Fibroblast of lung (primary cell): ENCODE data around the gene RRM1. TPM values are rescaled to one million over a fixed set of nuclear protein-coding genes. Genes with fewer than 3 reads are reported as not detected.
A peak's percentile ranks its signal among the peaks of the same experiment; 100 is the strongest.

ENCODE experiments used
- DNase-seq, 2 donors: peaks; one replicate each; pipeline versions ENCODE4 v3.0.0 to v3.0.0-alpha.2; 2010; ENCODE audit warnings: low read depth in 2 of 2
- H2AFZ ChIP-seq: 2 replicates; pipeline ENCODE4 v1.5.1; 2012; ENCODE audit warnings: low read length, control low read depth, inconsistent platforms
- H3K27ac ChIP-seq: 2 replicates; pipeline ENCODE4 v1.5.1; 2011; ENCODE audit warnings: low read length, control low read depth; ENCODE audit not compliant: insufficient read depth
- H3K27me3 ChIP-seq: 2 replicates; pipeline ENCODE4 v1.5.1; 2011; ENCODE audit warnings: mild to moderate bottlenecking, low read length; ENCODE audit not compliant: control insufficient read depth, insufficient read depth
- H3K36me3 ChIP-seq: 2 replicates; pipeline ENCODE4 v1.5.1; 2011; ENCODE audit warnings: low read length; ENCODE audit not compliant: control insufficient read depth, insufficient read depth
- H3K4me1 ChIP-seq: 2 replicates; pipeline ENCODE4 v1.5.1; 2011; ENCODE audit warnings: low read length; ENCODE audit not compliant: control insufficient read depth, insufficient read depth; ENCODE audit errors: extremely low read depth
- H3K4me2 ChIP-seq: 2 replicates; pipeline ENCODE4 v1.5.1; 2011; ENCODE audit warnings: low read length, control low read depth; ENCODE audit not compliant: insufficient read depth; ENCODE audit errors: extremely low read depth
- H3K4me3 ChIP-seq, 4 experiments: fragments of 200-600 bp in 1 of 4; sonication (generic) in 1 of 4; replicated peaks in 1 of 4; 2 replicates each; pipeline ENCODE4 v1.5.1; 2011 to 2016; ENCODE audit warnings: low read length in 4 of 4, low read depth in 3 of 4, mild to moderate bottlenecking in 3 of 4, control low read depth in 2 of 4, inconsistent platforms in 1 of 4, mixed read lengths in 1 of 4; ENCODE audit not compliant: insufficient read depth in 1 of 4; ENCODE audit errors: control extremely low read depth in 1 of 4
- H3K79me2 ChIP-seq: 2 replicates; pipeline ENCODE4 v1.5.1; 2012; ENCODE audit warnings: mild to moderate bottlenecking, low read length, inconsistent platforms; ENCODE audit not compliant: control insufficient read depth, insufficient read depth
- H3K9ac ChIP-seq: 2 replicates; pipeline ENCODE4 v1.5.1; 2011; ENCODE audit warnings: mild to moderate bottlenecking, low read length, control low read depth; ENCODE audit not compliant: insufficient read depth
- H3K9me3 ChIP-seq: 2 replicates; pipeline ENCODE4 v1.5.1; 2012; ENCODE audit warnings: low read depth, low read length; ENCODE audit not compliant: control insufficient read depth, insufficient read depth
- H4K20me1 ChIP-seq: 2 replicates; pipeline ENCODE4 v1.5.1; 2011; ENCODE audit warnings: low read length; ENCODE audit not compliant: control insufficient read depth, insufficient read depth; ENCODE audit errors: extremely low read depth
- CTCF ChIP-seq, 2 donors: IDR thresholded peaks in 1 of 2; conservative IDR thresholded peaks in 1 of 2; 1 replicate in 1 of 2; 2 replicates in 1 of 2; pipeline ENCODE4 v1.5.1; 2011 to 2012; ENCODE audit warnings: low read length in 2 of 2, control low read depth in 1 of 2, inconsistent platforms in 1 of 2, low read depth in 1 of 2, mild to moderate bottlenecking in 1 of 2
- EZH2 ChIP-seq: IDR thresholded peaks from 2 replicates; pipeline ENCODE4 v1.5.1; 2012; ENCODE audit warnings: low read length, control low read depth, mild to moderate bottlenecking; ENCODE audit errors: missing control alignments
- polyA plus RNA-seq, 2 donors: library from polyadenylated mRNA; depleted of rRNA in 1 of 2; stranded (reverse) in 1 of 2; unstranded in 1 of 2; fragments of >200 nt; gene quantifications; 2 replicates each; pipeline ENCODE4 v1.2.1, GENCODE V29; 2011 to 2012; ENCODE audit warnings: missing spikeins in 1 of 2
- total RNA-seq: library from RNA; depleted of rRNA; stranded (reverse); fragments of >200 nt; gene quantifications from 2 replicates; pipeline ENCODE4 v1.2.1, GENCODE V29; 2014

RRM1 gene
- total and polyA plus RNA-seq, 2 donors (not counting 1 experiment from before 2014, with no cell fraction given) = 57.5 to 85.0 TPM

GRCh38 chr11:4098026-4098621 is 3.5 kb downstream of the RRM1 start:
- Histone ChIP-seq H4K20me1 (no peaks in the 10 kb centered on the region), H3K9me3 (no peaks in the 10 kb centered on the region), H3K79me2 (peaks cover 67% of the 10 kb centered on the region), H3K36me3 (no peaks in the 10 kb centered on the region), H3K9ac (no peak overlapping the region), H3K27ac (no peak overlapping the region), H2AFZ (no peak overlapping the region), H3K4me1 (peaks cover 4% of the 10 kb centered on the region), H3K27me3 (no peaks in the 10 kb centered on the region), H3K4me3 (no peak overlapping the region), H3K4me2 (no peak overlapping the region)
- no peak for TF ChIP-seq EZH2
- TF ChIP-seq CTCF (conservative IDR thresholded peaks at IDR 0.05 in 1 of 2, IDR thresholded peaks at IDR 0.05 in 1 of 2; ENCODE audit: low read depth in 1 of 2, low read length in 2 of 2) = no peak
- DNase-seq = peak in 1 of 2 donors; percentile 8

- Histone ChIP-seq H3K27me3 (no peaks in the 10 kb centered on the region), H3K9ac (no peak overlapping the region), H2AFZ (no peak overlapping the region), H4K20me1 (no peaks in the 10 kb centered on the region), H3K36me3 (peaks cover 2% of the 10 kb centered on the region), H3K4me3 (no peak overlapping the region), H3K4me1 (peaks cover under 1% of the 10 kb centered on the region), H3K27ac (no peak overlapping the region), H3K79me2 (peaks cover 50% of the 10 kb centered on the region), H3K4me2 (no peak overlapping the region), H3K9me3 (no peaks in the 10 kb centered on the region)
- no peak for TF ChIP-seq EZH2
- no peak for TF ChIP-seq CTCF (conservative IDR thresholded peaks at IDR 0.05 in 1 of 2, IDR thresholded peaks at IDR 0.05 in 1 of 2; ENCODE audit: low read depth in 1 of 2, low read length in 2 of 2)
- DNase-seq = no peak
Measured at GRCh38 chr11:4102711-4103110, 8.1 kb downstream of the RRM1 start.

- H3K36me3 ChIP-seq = peaks cover 2% of the 10 kb centered on the region
- no peaks in the 10 kb centered on the region for H4K20me1 ChIP-seq
- TF ChIP-seq EZH2 (no peak), CTCF (conservative IDR thresholded peaks at IDR 0.05 in 1 of 2, IDR thresholded peaks at IDR 0.05 in 1 of 2; ENCODE audit: low read depth in 1 of 2, low read length in 2 of 2) (no peak)
- H3K9ac ChIP-seq = no peak overlapping the region
- DNase-seq = no peak
- H3K79me2 ChIP-seq = peaks cover 45% of the 10 kb centered on the region
- no peaks in the 10 kb centered on the region for H3K4me1 ChIP-seq
- no peaks in the 10 kb centered on the region for H3K27me3 ChIP-seq
- H3K4me3 ChIP-seq = no peak overlapping the region
- no peak overlapping the region for H3K4me2 ChIP-seq
- no peaks in the 10 kb centered on the region for H3K9me3 ChIP-seq
- no peak overlapping the region for H2AFZ ChIP-seq
- H3K27ac ChIP-seq = no peak overlapping the region
Measured at GRCh38 chr11:4103269-4103668, 8.7 kb downstream of the RRM1 start.
